SK-N-SH (cell line): ENCODE data around the gene TUBB3. TPM values are rescaled to one million over a fixed set of nuclear protein-coding genes. Genes with fewer than 3 reads are reported as not detected.

ENCODE experiments used
- CTCF ChIA-PET: fragments of 300-600, 350-600 bp; formaldehyde crosslinking; extraction: SDS; loops from one replicate; lab custom pipeline; 2021; lab: Yijun Ruan, JAX
- POLR2A ChIA-PET: fragments of 350-600 bp; sonication (Branson Sonifier 250); formaldehyde crosslinking; extraction: SDS; loops from one replicate; lab custom pipeline; 2020; ENCODE audit warnings: antibody characterized with exemption, inconsistent platforms; lab: Yijun Ruan, JAX
- DNase-seq: peaks from one replicate; pipeline ENCODE4 v3.0.0; 2012
- H2AFZ ChIP-seq: fragments of 200-600 bp; sonication (generic); 2 replicates; pipeline ENCODE4 v1.8.1; 2016; ENCODE audit warnings: antibody characterized with exemption, mild to moderate bottlenecking, low read depth
- H3F3A ChIP-seq: fragments of 200-600 bp; sonication (generic); replicated peaks from 2 replicates; pipeline ENCODE3; 2016; ENCODE audit warnings: antibody characterized with exemption, mild to moderate bottlenecking; ENCODE audit not compliant: insufficient read depth
- H3K27ac ChIP-seq, 2 experiments: fragments of 200-500 bp in 1 of 2; fragments of 200-600 bp in 1 of 2; sonication (Bioruptor generic) in 1 of 2; sonication (generic), shearing (Covaris generic) in 1 of 2; 2 replicates each; pipeline versions ENCODE4 v1.5.1 to v1.6.1; 2014 to 2016; ENCODE audit warnings: low read depth in 2 of 2, inconsistent platforms in 1 of 2, low read length in 1 of 2, mild to moderate bottlenecking in 1 of 2, mixed read lengths in 1 of 2
- H3K27me3 ChIP-seq: fragments of 200-600 bp; sonication (generic), shearing (Covaris generic); 2 replicates; pipeline ENCODE4 v1.6.1; 2016; ENCODE audit warnings: mixed run types; ENCODE audit not compliant: insufficient read depth
- H3K36me3 ChIP-seq, 2 experiments: fragments of 200-500 bp in 1 of 2; fragments of 200-600 bp in 1 of 2; sonication (Bioruptor generic) in 1 of 2; sonication (generic) in 1 of 2; replicated peaks in 1 of 2; 2 replicates each; pipeline versions ENCODE3 to v1.5.1; 2014 to 2016; ENCODE audit warnings: low read length in 1 of 2, mild to moderate bottlenecking in 1 of 2; ENCODE audit not compliant: insufficient read depth in 2 of 2, control insufficient read depth in 1 of 2
- H3K4me1 ChIP-seq, 2 experiments: fragments of 200-500 bp in 1 of 2; fragments of 200-600 bp in 1 of 2; sonication (Bioruptor generic) in 1 of 2; sonication (generic), shearing (Covaris generic) in 1 of 2; 2 replicates each; pipeline versions ENCODE4 v1.5.1 to v1.6.1; 2014 to 2016; ENCODE audit warnings: low read depth in 1 of 2, low read length in 1 of 2, mixed run types in 1 of 2; ENCODE audit not compliant: insufficient read depth in 2 of 2, control insufficient read depth in 1 of 2
- H3K4me2 ChIP-seq: fragments of 200-600 bp; sonication (generic), shearing (Covaris generic); 2 replicates; pipeline ENCODE4 v1.6.1; 2017; ENCODE audit warnings: mixed run types
- H3K4me3 ChIP-seq, 2 experiments: fragments of 200-500 bp in 1 of 2; fragments of 200-600 bp in 1 of 2; sonication (Bioruptor generic) in 1 of 2; sonication (generic), shearing (Covaris generic) in 1 of 2; 2 replicates each; pipeline versions ENCODE4 v1.5.1 to v1.8.1; 2014 to 2016; ENCODE audit warnings: low read depth in 2 of 2, inconsistent platforms in 1 of 2, low read length in 1 of 2, mild to moderate bottlenecking in 1 of 2, mixed read lengths in 1 of 2, moderate library complexity in 1 of 2
- H3K79me2 ChIP-seq: fragments of 200-600 bp; sonication (generic); 2 replicates; pipeline ENCODE4 v1.8.1; 2017; ENCODE audit warnings: mild to moderate bottlenecking; ENCODE audit not compliant: insufficient read depth
- H3K9ac ChIP-seq: fragments of 200-600 bp; sonication (generic); 2 replicates; pipeline ENCODE4 v1.6.1; 2017; ENCODE audit warnings: mixed run types
- H3K9me2 ChIP-seq: fragments of 200-600 bp; sonication (generic); 2 replicates; pipeline ENCODE4 v1.6.1; 2017; ENCODE audit warnings: mixed run types
- H3K9me3 ChIP-seq: fragments of 200-600 bp; sonication (generic); 2 replicates; pipeline ENCODE4 v1.6.1; 2017; ENCODE audit warnings: mixed run types, mild to moderate bottlenecking, moderate library complexity
- H4K20me1 ChIP-seq: fragments of 200-600 bp; sonication (generic); 2 replicates; pipeline ENCODE4 v1.6.1; 2017; ENCODE audit warnings: mild to moderate bottlenecking, mixed run types; ENCODE audit not compliant: insufficient read depth
- FOSL2 ChIP-seq: IDR thresholded peaks from 2 replicates; pipeline ENCODE4 v1.4.0; 2012; ENCODE audit warnings: low read depth, mild to moderate bottlenecking, moderate library complexity, borderline replicate concordance
- MAX ChIP-seq: IDR thresholded peaks from 2 replicates; pipeline ENCODE4 v1.4.0; 2012; ENCODE audit warnings: low read depth
- MEF2A ChIP-seq: IDR thresholded peaks from 2 replicates; pipeline ENCODE4 v1.4.0; 2012; ENCODE audit warnings: low read depth, borderline replicate concordance
- NFIC ChIP-seq: IDR thresholded peaks from 2 replicates; pipeline ENCODE4 v1.4.0; 2012; ENCODE audit warnings: borderline replicate concordance
- NRF1 ChIP-seq: IDR thresholded peaks from 2 replicates; pipeline ENCODE4 v1.6.1; 2012; ENCODE audit warnings: low read depth, mild to moderate bottlenecking, low read length
- PBX3 ChIP-seq: IDR thresholded peaks from 2 replicates; pipeline ENCODE4; 2012
- RAD21 ChIP-seq: IDR thresholded peaks from 2 replicates; pipeline ENCODE4 v1.6.1; 2012; ENCODE audit warnings: mild to moderate bottlenecking, low read length
- REST ChIP-seq: IDR thresholded peaks from 2 replicates; pipeline ENCODE4 v1.6.1; 2012; ENCODE audit warnings: mild to moderate bottlenecking, low read depth, low read length, moderate library complexity
- RFX5 ChIP-seq: IDR thresholded peaks from 2 replicates; pipeline ENCODE4 v1.6.1; 2012; ENCODE audit warnings: mild to moderate bottlenecking, improper control_type of control experiment, low read length
- SMC3 ChIP-seq: IDR thresholded peaks from 2 replicates; pipeline ENCODE4 v1.6.1; 2012; ENCODE audit warnings: low read depth, low read length, improper control_type of control experiment
- TCF12 ChIP-seq: IDR thresholded peaks from 2 replicates; pipeline ENCODE4 v1.4.0; 2012
- TEAD4 ChIP-seq: IDR thresholded peaks from 2 replicates; pipeline ENCODE4 v1.4.0; 2012; ENCODE audit warnings: mild to moderate bottlenecking, borderline replicate concordance; ENCODE audit not compliant: insufficient read depth
- ZBTB33 ChIP-seq: IDR thresholded peaks from 2 replicates; pipeline ENCODE4 v1.4.0; 2012; ENCODE audit warnings: low read depth, borderline replicate concordance
- WGBS: methylation state at CpG from one replicate; pipeline ENCODE4 v1.1.6; 2017; ENCODE audit warnings: low lambda C conversion rate; 5-methylcytosine and 5-hydroxymethylcytosine counted together
- polyA plus RNA-seq, 3 experiments: library from polyadenylated mRNA; depleted of rRNA; stranded (reverse); fragments of >200 nt; gene quantifications; 2 replicates each; pipeline ENCODE4 v1.2.3, GENCODE V29; 2012
- TF ChIP-seq, protein P1 (sequence below): fragments of 150-350 bp; IDR thresholded peaks from 2 replicates; pipeline ENCODE4 v1.6.1; 2017; ENCODE audit warnings: antibody characterized with exemption, low read length, low read depth, borderline replicate concordance

The TUBB3 gene
- polyA plus RNA-seq, 1 of the 3 experiments (the other 2 are of a cell fraction): 428 TPM

DNA sequence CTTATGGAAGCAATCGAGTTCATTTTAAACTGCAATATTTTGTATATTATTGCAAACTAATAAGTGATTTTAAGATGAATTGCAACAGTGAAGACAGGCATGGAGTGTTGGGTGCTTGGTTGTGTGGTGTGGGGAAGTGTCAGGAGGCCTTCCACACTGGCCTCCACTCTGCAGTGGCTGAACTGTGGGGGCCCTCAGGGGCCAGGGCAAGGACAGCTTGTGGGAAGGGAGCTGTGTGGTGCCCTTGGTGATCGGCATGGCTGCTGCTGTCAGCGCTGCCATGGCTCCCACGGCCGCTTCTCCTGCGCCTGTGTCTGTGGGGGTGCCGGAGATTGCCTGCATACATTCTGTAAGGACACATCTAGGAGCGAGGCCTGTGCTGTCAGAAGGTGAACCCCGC is 30.5 kb upstream of the TUBB3 start:
- no peak overlapping the region for H3K4me2 ChIP-seq
- no peaks in the 10 kb centered on the region for H3K4me1 ChIP-seq
- H3K27me3 ChIP-seq: no peaks in the 10 kb centered on the region
- H3K9me2 ChIP-seq: no peaks in the 10 kb centered on the region
- CTCF ChIA-PET: interaction anchor here (3.0 kb wide), 1 partner anchor 18 kb away, joined by 14 read pairs; no protein-coding TSS in a partner anchor
- H3K79me2 ChIP-seq: peaks cover 12% of the 10 kb centered on the region; the same call in 1 of the 2 replicates
- H3F3A ChIP-seq: no peaks in the 10 kb centered on the region
- 0 out of 2 replicates have a peak, but pooled peaks cover 15% of the 10 kb centered on the region for H4K20me1 ChIP-seq
- H3K27ac ChIP-seq: no peak overlapping the region
- no peak overlapping the region for H2AFZ ChIP-seq
- WGBS: 96% methylated on average over 7 of the region's 9 CpGs
- peaks cover 40 to 50% of the 10 kb centered on the region in 2 experiments for H3K36me3 ChIP-seq
- H3K9me3 ChIP-seq: no peaks in the 10 kb centered on the region
- POLR2A ChIA-PET: no interaction called here
- H3K9ac ChIP-seq: no peak overlapping the region
- TF ChIP-seq NRF1 (no peak), TEAD4 (no peak), RFX5 (no peak), TCF12 (no peak), RAD21 (no peak), PBX3 (no peak), NFIC (no peak), MAX (no peak), ZBTB33 (no peak), REST (no peak), MEF2A (no peak), FOSL2 (no peak), SMC3 (no peak)
- TF ChIP-seq, protein P1, sequence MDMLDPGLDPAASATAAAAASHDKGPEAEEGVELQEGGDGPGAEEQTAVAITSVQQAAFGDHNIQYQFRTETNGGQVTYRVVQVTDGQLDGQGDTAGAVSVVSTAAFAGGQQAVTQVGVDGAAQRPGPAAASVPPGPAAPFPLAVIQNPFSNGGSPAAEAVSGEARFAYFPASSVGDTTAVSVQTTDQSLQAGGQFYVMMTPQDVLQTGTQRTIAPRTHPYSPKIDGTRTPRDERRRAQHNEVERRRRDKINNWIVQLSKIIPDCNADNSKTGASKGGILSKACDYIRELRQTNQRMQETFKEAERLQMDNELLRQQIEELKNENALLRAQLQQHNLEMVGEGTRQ: no peak
- H3K4me3 ChIP-seq: no peak overlapping the region
- DNase-seq: no peak
